K562 (cell line): ENCODE data around the gene CCDC116. TPM values are rescaled to one million over a fixed set of nuclear protein-coding genes. Genes with fewer than 3 reads are reported as not detected.

ENCODE experiments used
- ATAC-seq: fragments of 200-7000 bp; cut with Tn5 transposase; 3 replicates; pipeline ENCODE4 v1.9.1; 2020; ENCODE audit warnings: moderate library complexity
- BruUV-seq: library from RNA; stranded (reverse); fragments of 400-500 nt; replicated peaks from 2 replicates; lab custom pipeline; 2021; lab: Mats Ljungman, UMichigan
- CTCF ChIA-PET: fragments of 300-600 bp; formaldehyde crosslinking; extraction: SDS; loops from one replicate; lab custom pipeline; 2021; ENCODE audit warnings: low intra/inter-chr PET ratio; lab: Yijun Ruan, JAX
- POLR2A ChIA-PET: fragments of 300-600, 350-650 bp; sonication (Branson Sonifier 250); formaldehyde crosslinking; extraction: SDS; loops from one replicate; lab custom pipeline; 2021; ENCODE audit warnings: antibody characterized with exemption, inconsistent platforms; lab: Yijun Ruan, JAX
- DNase-seq, 4 experiments: peaks; one replicate each; pipeline versions ENCODE4 v3.0.0 to v3.0.0-alpha.2; 2011 to 2018; ENCODE audit warnings: low spot score in 3 of 4, mixed read lengths in 3 of 4; ENCODE audit errors: extremely low read depth in 1 of 4
- FAIRE-seq: peaks from 2 replicates; lab custom pipeline; 2011; peaks lifted over from hg19 to GRCh38; lab: Jason Lieb, UNC
- H2AFZ ChIP-seq: 2 replicates; pipeline ENCODE4 v1.6.0; 2011; ENCODE audit warnings: low read depth, low read length, control low read depth, inconsistent platforms
- H3K27ac ChIP-seq: fragments of 200-600 bp; 3 replicates; pipeline ENCODE4 v1.8.0; 2011; ENCODE audit warnings: low read depth, mild to moderate bottlenecking, control low read depth, inconsistent platforms, low read length, moderate library complexity, mixed read lengths; ENCODE audit errors: extremely low read depth
- H3K27me3 ChIP-seq, 2 experiments: fragments of 300-600 bp in 1 of 2; 2 replicates in 1 of 2; 3 replicates in 1 of 2; pipeline versions ENCODE4 v1.6.0 to v1.8.0; 2011; ENCODE audit warnings: inconsistent platforms in 2 of 2, low read length in 2 of 2, mild to moderate bottlenecking in 1 of 2, mixed read lengths in 1 of 2, moderate library complexity in 1 of 2; ENCODE audit not compliant: control insufficient read depth in 2 of 2, insufficient read depth in 2 of 2
- H3K36me3 ChIP-seq: fragments of 300-600 bp; 3 replicates; pipeline ENCODE4 v1.8.0; 2011; ENCODE audit warnings: mild to moderate bottlenecking, low read length, inconsistent platforms; ENCODE audit not compliant: control insufficient read depth, insufficient read depth
- H3K4me1 ChIP-seq, 2 experiments: fragments of 200-600 bp in 1 of 2; replicated peaks in 1 of 2; 2 replicates in 1 of 2; 3 replicates in 1 of 2; pipeline versions ENCODE4 v1.5.1 to v1.8.0; 2011; ENCODE audit warnings: inconsistent platforms in 2 of 2, low read length in 2 of 2, mild to moderate bottlenecking in 1 of 2, mixed read lengths in 1 of 2, moderate library complexity in 1 of 2; ENCODE audit not compliant: control insufficient read depth in 2 of 2, insufficient read depth in 2 of 2
- H3K4me2 ChIP-seq: 2 replicates; pipeline ENCODE4 v1.6.1; 2011; ENCODE audit warnings: low read length, control low read depth, inconsistent platforms, mixed read lengths; ENCODE audit not compliant: insufficient read depth
- H3K4me3 ChIP-seq: fragments of 200-600 bp; sonication (generic), shearing (Covaris generic); 2 replicates; pipeline ENCODE4 v1.5.1; 2016; ENCODE audit warnings: control low read depth, inconsistent platforms
- H3K79me2 ChIP-seq: fragments of 200-600 bp; 3 replicates; pipeline ENCODE4 v1.8.0; 2011; ENCODE audit warnings: low read length, inconsistent platforms; ENCODE audit not compliant: control insufficient read depth, insufficient read depth
- H3K9ac ChIP-seq, 2 experiments: 2 replicates each; pipeline versions ENCODE4 v1.6.0 to v1.6.1; 2011; ENCODE audit warnings: low read depth in 2 of 2, low read length in 2 of 2, control low read depth in 1 of 2, inconsistent platforms in 1 of 2, mild to moderate bottlenecking in 1 of 2, mixed read lengths in 1 of 2; ENCODE audit not compliant: insufficient read depth in 1 of 2
- H3K9me1 ChIP-seq: one replicate; pipeline ENCODE4 v1.6.0; 2011; ENCODE audit warnings: inconsistent platforms, mild to moderate bottlenecking, low read length, moderate library complexity; ENCODE audit not compliant: control insufficient read depth, insufficient read depth
- H3K9me3 ChIP-seq: replicated peaks from 2 replicates; pipeline ENCODE4 v1.5.1; 2011; ENCODE audit warnings: low read depth, low read length, inconsistent platforms; ENCODE audit not compliant: control insufficient read depth, insufficient read depth
- H4K20me1 ChIP-seq: replicated peaks from 2 replicates; pipeline ENCODE4 v1.6.1; 2011; ENCODE audit warnings: low read length, inconsistent platforms, mixed read lengths; ENCODE audit not compliant: control insufficient read depth, insufficient read depth
- ADNP ChIP-seq: fragments of 200-800 bp; sonication (Bioruptor generic); IDR thresholded peaks from 2 replicates; pipeline ENCODE4 v1.6.1; 2016; ENCODE audit warnings: missing genetic modification characterization, missing compliant biosample characterization
- ARID2 ChIP-seq: fragments of 450-650 bp; IDR thresholded peaks from 2 replicates; pipeline ENCODE4 v1.6.1; 2017; ENCODE audit warnings: antibody characterized with exemption, mild to moderate bottlenecking
- CBFB ChIP-seq: sonication (generic); formaldehyde crosslinking; IDR thresholded peaks from 2 replicates; pipeline ENCODE4 v1.4.0; 2020; ENCODE audit warnings: mild to moderate bottlenecking, missing genetic modification reagents
- CBX3 ChIP-seq, 2 experiments: IDR thresholded peaks; 1 replicate in 1 of 2; 2 replicates in 1 of 2; pipeline ENCODE4 v1.6.1; 2012; ENCODE audit warnings: inconsistent platforms in 2 of 2, low read length in 2 of 2, borderline replicate concordance in 1 of 2, control low read depth in 1 of 2
- ELF2 ChIP-seq: fragments of 250-450 bp; sonication (Bioruptor Pico); IDR thresholded peaks from 2 replicates; pipeline ENCODE4 v1.5.0; 2021; ENCODE audit warnings: mild to moderate bottlenecking
- FOXM1 ChIP-seq, 2 experiments: fragments of 450-650 bp in 1 of 2; sonication (generic) in 1 of 2; formaldehyde crosslinking in 1 of 2; IDR thresholded peaks; 2 replicates each; pipeline versions ENCODE4 v1.6.1 to v1.9.0; 2017 to 2022; ENCODE audit warnings: low read depth in 2 of 2, mild to moderate bottlenecking in 2 of 2, missing genetic modification reagents in 1 of 2, moderate library complexity in 1 of 2
- HOXB6 ChIP-seq: fragments of 250-450 bp; sonication (Bioruptor Pico); IDR thresholded peaks from 2 replicates; pipeline ENCODE4 v1.5.1; 2022; ENCODE audit warnings: mild to moderate bottlenecking, borderline replicate concordance
- IRF2 ChIP-seq: sonication (generic); formaldehyde crosslinking; IDR thresholded peaks from 2 replicates; pipeline ENCODE4 v1.8.1; 2022; ENCODE audit warnings: mild to moderate bottlenecking, missing genetic modification reagents
- MED1 ChIP-seq: sonication (generic); formaldehyde crosslinking; IDR thresholded peaks from 2 replicates; pipeline ENCODE4 v1.8.1; 2023; ENCODE audit warnings: missing genetic modification reagents, borderline replicate concordance
- NR1H2 ChIP-seq: sonication (generic); formaldehyde crosslinking; IDR thresholded peaks from 2 replicates; pipeline ENCODE4 v1.4.0; 2020; ENCODE audit warnings: mild to moderate bottlenecking, missing genetic modification reagents
- RBFOX2 ChIP-seq: fragments of 200-400 bp; formaldehyde crosslinking; IDR thresholded peaks from 2 replicates; pipeline ENCODE4 v1.6.1; 2017; ENCODE audit warnings: low read depth, mild to moderate bottlenecking, low read length, moderate library complexity
- SMARCE1 ChIP-seq: fragments of 450-650 bp; IDR thresholded peaks from 2 replicates; pipeline ENCODE4 v1.7.1; 2016; ENCODE audit warnings: mild to moderate bottlenecking
- SMC3 ChIP-seq: conservative IDR thresholded peaks from 2 replicates; pipeline ENCODE4 v1.6.1; 2011; ENCODE audit warnings: low read depth, low read length, improper control_type of control experiment; ENCODE audit not compliant: insufficient read depth
- STAT5B ChIP-seq: fragments of 250-450 bp; sonication (Bioruptor Pico); IDR thresholded peaks from 2 replicates; pipeline ENCODE4 v1.8.0; 2021; ENCODE audit warnings: mild to moderate bottlenecking, inconsistent platforms
- TBL1XR1 ChIP-seq, 2 experiments: IDR thresholded peaks; 2 replicates each; pipeline ENCODE4 v1.6.1; 2012; ENCODE audit warnings: improper control_type of control experiment in 2 of 2, low read length in 2 of 2, mild to moderate bottlenecking in 1 of 2
- TEAD4 ChIP-seq, 2 experiments: sonication (generic) in 1 of 2; formaldehyde crosslinking in 1 of 2; IDR thresholded peaks; 2 replicates each; pipeline versions ENCODE4 v1.6.1 to v1.8.0; 2012 to 2022; ENCODE audit warnings: borderline replicate concordance in 1 of 2, inconsistent platforms in 1 of 2, low read length in 1 of 2, mild to moderate bottlenecking in 1 of 2, missing genetic modification reagents in 1 of 2
- THAP12 ChIP-seq: fragments of 250-450 bp; sonication (Bioruptor Pico); IDR thresholded peaks from 2 replicates; pipeline ENCODE4 v1.9.0; 2021; ENCODE audit warnings: mild to moderate bottlenecking, inconsistent platforms
- ZNF263 ChIP-seq: sonication (generic); formaldehyde crosslinking; IDR thresholded peaks from 2 replicates; pipeline ENCODE4 v1.8.0; 2022; ENCODE audit warnings: mild to moderate bottlenecking, missing genetic modification reagents, borderline replicate concordance
- ZNF57 ChIP-seq: fragments of 450-650 bp; formaldehyde crosslinking; IDR thresholded peaks from 2 replicates; pipeline ENCODE4 v1.4.0; 2020; ENCODE audit warnings: mild to moderate bottlenecking, moderate library complexity
- ZNF717 ChIP-seq: fragments of 250-450 bp; sonication (Bioruptor Pico); IDR thresholded peaks from 2 replicates; pipeline ENCODE4 v1.5.0; 2021
- WGBS: fragments of 100-300 bp; shearing (Covaris generic); methylation state at CpG from one replicate; pipeline ENCODE4 v1.1.6; 2016; ENCODE audit warnings: low coverage, mixed read lengths; ENCODE audit not compliant: insufficient coverage; ENCODE audit errors: missing lambda C conversion rate; 5-methylcytosine and 5-hydroxymethylcytosine counted together
- in situ Hi-C: fragments of 300-500 bp; cut with MboI; formaldehyde crosslinking; loops from 4 replicates; pipeline ENCODE4 v1.15.0; 2018; ENCODE audit warnings: inconsistent platforms, mixed read lengths
- intact Hi-C: fragments of 100-400 bp; cut with micrococcal nuclease; formaldehyde crosslinking; loops from 2 replicates; pipeline ENCODE4 v1.14.2; 2022
- polyA plus RNA-seq, 8 experiments: library from polyadenylated mRNA; depleted of rRNA in 4 of 8; stranded (reverse) in 5 of 8; unstranded in 3 of 8; fragments of >200 nt; fragmentation: Nextera tagmentation in 2 of 8; fragmentation: Illumina TruSeq in 1 of 8; extraction: Ambion mirVana in 2 of 8; extraction: Trizol in 1 of 8; gene quantifications; 2 replicates each; pipeline versions ENCODE4 v1.2.1 to v1.2.3, GENCODE V29; 2011 to 2014; ENCODE audit warnings: inconsistent platforms in 1 of 8, missing spikeins in 1 of 8
- total RNA-seq, 7 experiments: library from RNA; depleted of rRNA in 6 of 7; stranded (reverse); fragments of >200 nt in 6 of 7; fragmentation: Illumina TruSeq in 2 of 7; extraction: Trizol in 2 of 7; gene quantifications; 2 replicates each; pipeline versions ENCODE4 v1.2.1 to v1.2.3, GENCODE V29; 2011 to 2021; ENCODE audit warnings: low replicate concordance in 1 of 7

CCDC116 gene
- total and polyA plus RNA-seq, 9 of the 15 experiments (the other 6 are each of a cell fraction or from before 2014, with no cell fraction given), result 1.6 to 11.3 (median 4.7) TPM

GRCh38 chr22:21682385-21683175 lies 50.0 kb downstream of the CCDC116 start:
- in situ Hi-C loops, result no loop called here
- intact Hi-C loops, result no loop called here
- ChIA-PET POLR2A (interaction anchor here (0.6 to 6.7 kb wide), 12 partner anchors 8 to 107 kb away, joined by 3 to 52 read pairs (median 3); partner anchors contain the start of gene PPIL2), CTCF (interaction anchor here (0.5 kb wide), 1 partner anchor 9 kb away, joined by 4 read pairs; no protein-coding TSS in a partner anchor)
- no peaks in the 10 kb centered on the region for H3K9me3 ChIP-seq
- no peaks in the 10 kb centered on the region for H3K27me3 ChIP-seq
- peaks cover 23% of the 10 kb centered on the region for H4K20me1 ChIP-seq
- H3K9me1 ChIP-seq, result peaks cover 11% of the 10 kb centered on the region
- no peaks in the 10 kb centered on the region for H3K79me2 ChIP-seq
- no peak for FAIRE-seq
- H3K36me3 ChIP-seq, result peaks cover 80% of the 10 kb centered on the region; the same call in 2 of the 3 replicates
- WGBS, result 95% methylated on average over 20 of the region's 20 CpGs
- H3K4me1 ChIP-seq, result peaks cover 5 to 45% of the 10 kb centered on the region in 2 experiments; a peak in 3 of 5 replicates
- H2AFZ ChIP-seq, result no peak overlapping the region
- peak in 1 of 4 experiments; percentile 52 for DNase-seq
- no peak overlapping the region for H3K27ac ChIP-seq
- ATAC-seq, result no peak
- H3K9ac ChIP-seq, result peak overlapping the region in 1 of 2 experiments; percentile 37; a peak in 2 of 4 replicates
- BruUV-seq, result no TSS peak
- H3K4me3 ChIP-seq, result no peak overlapping the region
- H3K4me2 ChIP-seq, result no peak overlapping the region
- TF ChIP-seq NR1H2 (CRISPR knock-in tag) (no peak), CBFB (peak; percentile 63; the same call in 1 of the 2 replicates), HOXB6 (peak; percentile 40; the same call in 1 of the 2 replicates), ELF2 (CRISPR knock-in tag) (no peak), ADNP (tag) (no peak), THAP12 (CRISPR knock-in tag) (0 out of 2 replicates have a peak, but pooled peaks have one; percentile 12), ARID2 (no peak), ZNF57 (CRISPR knock-in tag) (no peak), SMC3 (no peak), CBX3 (IDR thresholded peaks at IDR 0.05; ENCODE audit: borderline replicate concordance in 1 of 2, low read length in 2 of 2) (peak in 1 of 2 experiments; percentile 75; a peak in 1 of 3 replicates), RBFOX2 (0 out of 2 replicates have a peak, but pooled peaks have one; percentile 7), FOXM1 (IDR thresholded peaks at IDR 0.05; ENCODE audit: low read depth) (no peak), FOXM1 (CRISPR knock-in tag; IDR thresholded peaks at IDR 0.05; ENCODE audit: low read depth) (peak; percentile 57; the same call in 1 of the 2 replicates), IRF2 (CRISPR knock-in tag) (peak; percentile 66; the same call in 1 of the 2 replicates), ZNF263 (CRISPR knock-in tag) (0 out of 2 replicates have a peak, but pooled peaks have one; percentile 13), SMARCE1 (no peak), TEAD4 (IDR thresholded peaks at IDR 0.05; ENCODE audit: low read length) (no peak), TEAD4 (CRISPR knock-in tag; IDR thresholded peaks at IDR 0.05; ENCODE audit: borderline replicate concordance) (0 out of 2 replicates have a peak, but pooled peaks have one; percentile 80), ZNF717 (CRISPR knock-in tag) (no peak), STAT5B (CRISPR knock-in tag) (no peak), TBL1XR1 (IDR thresholded peaks at IDR 0.05; ENCODE audit: low read length in 2 of 2) (no peak), MED1 (CRISPR knock-in tag) (peak; percentile 66; the same call in 1 of the 2 replicates)
